Cerebellar cortex (tissue), 1 donor: ENCODE results near the gene SCIN.

ENCODE experiments used
- DNase-seq: peaks from one replicate; pipeline ENCODE4 v3.0.0-alpha.2; 2015; ENCODE audit warnings: low spot score

SCIN gene

DNA sequence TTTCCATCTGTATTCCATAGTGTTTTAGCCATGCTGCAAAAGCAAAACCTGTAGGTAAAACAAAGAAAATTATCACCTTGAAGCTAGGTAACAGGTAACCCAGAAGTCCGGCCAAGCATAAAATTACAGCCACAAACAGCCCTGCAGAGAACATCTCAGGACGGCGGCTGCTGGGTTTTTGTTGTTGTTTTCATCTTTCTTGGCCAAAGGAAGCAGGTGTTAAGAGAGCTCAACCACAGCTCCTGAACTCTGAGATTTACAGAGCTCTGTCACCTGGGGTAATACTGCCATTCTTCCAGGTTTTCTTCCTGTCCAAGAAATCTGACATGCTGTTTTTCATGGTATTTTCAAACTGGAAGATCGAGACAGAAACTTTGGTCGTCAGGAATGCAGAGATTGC is 847 bp upstream of the SCIN start:
- no peak for DNase-seq

DNA sequence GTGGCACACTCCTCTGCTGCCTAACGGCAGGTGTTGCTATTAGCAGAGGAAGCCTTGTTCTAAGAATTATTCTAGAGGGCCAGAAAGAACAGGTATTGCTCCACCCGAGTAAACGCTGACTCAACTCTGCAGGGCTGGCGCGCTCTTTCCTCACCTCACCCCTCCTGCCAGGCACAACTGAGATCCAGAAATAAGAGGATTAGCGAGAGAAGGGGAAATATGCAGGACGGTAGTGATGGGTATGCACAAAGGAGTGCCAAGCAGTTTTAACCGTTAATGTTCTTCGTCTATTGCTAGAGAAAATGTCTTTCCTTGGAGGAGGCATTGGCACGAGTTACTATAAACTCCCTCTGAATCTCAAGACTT is 369 bp upstream of the SCIN start:
- no peak for DNase-seq

DNA sequence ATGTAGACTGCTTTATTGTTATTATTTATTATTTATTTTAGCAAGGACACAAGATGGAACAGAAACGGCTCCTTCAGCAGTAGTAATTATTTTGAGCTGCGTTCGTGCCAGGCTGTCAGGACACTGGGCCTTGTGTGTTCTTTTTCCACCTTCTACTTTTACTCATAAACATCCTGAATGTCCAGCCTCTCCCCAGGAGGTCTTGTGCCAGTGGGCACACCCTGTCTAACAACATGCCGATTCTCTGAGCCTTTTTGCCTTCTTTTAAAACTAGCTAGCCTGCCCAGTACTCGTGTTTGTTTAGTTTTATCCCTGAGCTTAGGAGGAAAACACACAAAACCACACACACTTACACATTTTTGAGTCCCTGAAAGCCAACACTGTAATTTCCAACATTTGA is 1.2 kb downstream of the SCIN start:
- DNase-seq, result no peak

DNA sequence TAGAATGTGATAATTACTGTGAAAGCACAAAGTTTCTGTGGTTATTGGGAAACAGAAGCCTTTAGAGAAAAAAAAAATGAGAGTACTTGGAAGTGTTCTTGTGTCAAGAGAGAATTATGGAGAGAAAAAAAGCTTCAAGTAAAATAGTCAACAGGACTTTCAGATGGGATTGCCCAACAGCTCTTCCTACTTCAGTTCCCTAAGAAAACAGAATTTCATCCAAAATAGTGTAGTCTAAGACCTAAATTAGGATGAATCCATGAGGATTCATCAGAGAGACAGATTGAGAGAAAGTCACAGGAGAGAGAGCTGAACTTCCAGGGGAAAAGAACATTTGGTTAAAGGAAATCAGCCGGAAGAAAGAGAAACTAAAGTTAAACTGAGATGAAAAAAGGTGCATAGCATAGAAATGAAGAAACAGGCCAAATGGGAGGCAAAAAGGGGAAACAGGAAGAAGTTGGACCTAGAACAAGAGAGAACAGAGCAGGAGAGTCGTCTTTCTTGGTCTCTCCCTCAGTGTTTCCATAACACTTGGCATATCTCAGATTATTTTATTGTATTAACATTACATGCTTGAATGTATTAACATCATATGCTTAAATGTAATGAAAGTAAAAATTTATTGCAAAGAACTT is 2.5 kb downstream of the SCIN start:
- no peak for DNase-seq

DNA sequence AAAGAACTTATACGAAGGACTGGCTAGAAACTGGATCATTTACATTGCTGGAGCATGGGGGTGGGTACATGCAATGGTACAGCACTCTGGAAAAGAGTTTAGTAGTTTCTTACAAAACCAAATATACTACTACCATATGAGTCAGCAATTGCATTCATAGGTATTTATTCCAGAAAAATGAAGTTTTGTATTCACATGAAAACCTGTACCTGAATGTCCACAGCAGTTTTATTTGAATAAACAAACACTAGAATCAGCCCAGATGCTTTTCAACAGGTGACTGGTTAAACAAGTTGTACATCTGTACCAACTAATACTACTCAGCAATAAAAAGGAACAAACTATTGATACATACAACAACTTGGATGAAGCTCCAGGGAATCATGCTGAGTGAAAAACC is 3.4 kb downstream of the SCIN start:
- no peak for DNase-seq

DNA sequence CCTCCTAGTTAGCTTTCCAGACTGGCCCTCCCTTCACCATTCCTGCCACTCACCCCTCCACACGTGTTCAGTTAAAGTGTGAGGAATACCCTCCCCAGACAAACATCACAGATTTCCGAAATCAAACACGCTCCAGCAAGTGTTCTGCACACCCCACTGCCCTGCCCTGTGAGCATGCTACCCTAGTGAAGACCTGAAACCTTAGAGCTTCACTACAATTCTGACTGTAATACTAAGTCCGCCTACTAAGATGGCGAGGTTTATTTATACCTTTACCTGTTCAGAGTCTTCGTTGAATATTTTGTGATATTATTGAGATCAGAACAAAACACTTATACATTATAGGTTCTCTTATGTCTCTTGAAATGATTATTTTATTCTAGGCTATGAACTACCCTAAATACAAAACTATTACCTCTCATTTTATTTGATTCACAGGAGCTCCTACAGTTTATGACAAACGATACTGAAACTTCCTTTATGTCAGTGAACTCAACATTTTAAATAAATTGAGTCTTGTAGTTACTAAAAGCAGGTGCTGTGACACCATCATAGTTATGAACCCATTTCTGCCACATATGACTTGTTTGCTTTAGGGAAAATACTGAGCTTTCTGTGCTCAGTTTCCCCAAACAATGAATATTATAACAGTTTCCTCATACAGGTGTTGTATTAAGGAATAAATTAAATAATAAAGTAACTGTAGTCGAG is 8.6 kb downstream of the SCIN start:
- no peak for DNase-seq

DNA sequence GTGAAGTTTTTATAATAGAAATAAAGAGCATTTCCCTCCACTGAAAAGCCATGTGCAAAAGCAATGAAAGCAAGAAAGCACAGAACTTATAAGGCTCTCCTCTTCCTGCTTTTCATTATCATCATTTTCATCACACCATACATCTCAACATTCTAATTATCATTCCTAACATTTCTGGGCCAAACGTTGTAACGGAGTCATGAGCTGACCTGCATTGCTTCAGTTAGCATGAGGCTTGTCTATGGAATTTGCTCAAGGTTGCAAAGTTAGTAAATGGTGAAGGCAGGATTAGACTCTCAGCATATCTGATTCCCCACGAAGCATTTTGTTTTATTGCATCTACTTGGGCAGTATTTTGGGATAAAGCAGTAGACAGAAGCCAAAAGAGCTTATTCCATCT is 11.4 kb downstream of the SCIN start:
- DNase-seq, result no peak

DNA sequence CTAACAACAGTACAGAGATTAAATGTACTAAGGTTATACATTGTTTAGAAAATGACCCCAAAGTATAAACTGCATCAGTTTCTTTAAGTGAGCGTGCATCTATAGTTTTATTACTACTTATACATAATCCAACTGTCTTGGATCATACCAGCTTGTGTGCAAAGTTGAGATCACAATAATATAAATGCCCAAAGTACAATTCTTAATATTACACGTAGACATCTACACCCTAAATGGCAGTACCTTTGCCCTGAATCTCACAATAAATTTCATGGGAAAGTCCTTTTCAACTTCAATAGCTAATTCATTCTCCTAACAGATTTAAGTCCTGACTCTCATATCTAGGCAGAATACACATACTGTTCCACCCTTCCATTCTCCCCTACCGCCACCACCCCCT is 11.8 kb downstream of the SCIN start:
- no peak for DNase-seq

DNA sequence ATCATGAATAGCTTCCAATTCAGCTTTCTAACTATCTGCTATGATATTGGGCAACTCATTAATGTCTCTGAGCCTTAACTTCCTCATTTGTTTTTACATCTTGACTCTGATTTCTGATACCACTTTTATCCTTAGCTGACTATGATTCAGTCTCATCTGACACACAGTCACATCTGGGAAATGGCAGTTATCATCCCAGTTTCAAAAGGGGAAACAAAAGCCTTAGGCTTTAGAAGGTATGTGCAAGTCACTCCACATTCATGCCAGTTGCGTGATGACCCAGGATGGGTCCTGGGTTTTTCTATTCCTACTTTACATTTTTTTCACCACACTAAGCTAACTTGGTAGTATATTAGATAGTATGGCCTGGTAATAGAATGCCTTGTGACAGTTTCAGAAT is 12.7 kb downstream of the SCIN start:
- no peak for DNase-seq

DNA sequence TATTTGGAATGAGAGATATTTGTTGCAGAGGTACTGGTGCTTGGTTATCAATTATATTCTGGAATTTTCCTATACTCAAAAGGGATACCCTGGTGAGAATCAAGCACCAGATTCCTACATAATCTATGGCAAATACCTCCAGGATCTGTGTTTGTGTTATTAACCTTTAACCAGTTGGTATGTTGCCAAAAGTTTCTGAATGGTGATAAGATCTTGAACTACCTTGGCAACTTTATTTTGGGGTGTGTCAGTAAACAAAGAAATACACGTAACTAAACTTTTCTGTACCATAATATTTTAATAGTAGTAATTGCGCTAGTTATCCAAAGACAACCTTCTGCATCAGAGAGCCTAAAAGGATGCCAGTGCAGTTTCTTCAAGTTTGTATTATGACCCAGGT is 13.4 kb downstream of the SCIN start:
- DNase-seq, result no peak

DNA sequence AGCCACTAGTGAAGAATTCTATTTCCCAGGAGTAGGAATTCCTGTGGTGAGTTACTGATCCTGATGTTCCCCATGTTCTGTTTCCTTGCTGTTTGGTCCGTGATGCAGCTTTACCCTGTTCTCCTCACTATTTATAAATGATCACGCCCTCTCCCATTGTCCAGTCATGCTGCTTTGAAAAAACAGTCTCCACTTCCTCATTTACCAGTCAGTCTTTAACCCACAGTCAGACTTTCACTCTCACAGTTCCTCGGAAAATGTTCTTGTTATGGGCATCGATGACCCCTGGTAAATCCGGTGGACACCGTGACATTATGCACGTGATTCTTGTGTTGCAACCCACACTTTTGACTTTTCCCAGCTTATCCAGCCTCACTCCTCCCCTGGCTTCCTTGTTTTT is 14.4 kb downstream of the SCIN start:
- DNase-seq, result no peak

DNA sequence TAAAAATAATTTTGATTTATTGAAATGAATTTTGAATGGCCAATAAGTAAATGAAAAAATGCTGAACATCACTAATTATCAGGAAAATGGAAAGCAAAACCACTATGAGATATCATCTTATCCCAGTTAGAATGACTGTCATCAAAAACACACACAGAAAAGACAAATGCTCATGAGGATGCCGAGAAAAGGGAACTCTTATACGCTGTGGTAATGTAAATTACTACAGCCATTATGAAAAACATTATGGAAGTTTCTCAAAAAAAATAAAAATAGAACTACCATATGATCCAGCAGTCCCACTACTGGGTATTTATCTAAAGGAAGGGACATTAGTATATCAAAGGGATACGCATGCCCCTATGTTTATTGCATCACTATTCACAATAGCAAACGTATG is 15.8 kb downstream of the SCIN start:
- no peak for DNase-seq

DNA sequence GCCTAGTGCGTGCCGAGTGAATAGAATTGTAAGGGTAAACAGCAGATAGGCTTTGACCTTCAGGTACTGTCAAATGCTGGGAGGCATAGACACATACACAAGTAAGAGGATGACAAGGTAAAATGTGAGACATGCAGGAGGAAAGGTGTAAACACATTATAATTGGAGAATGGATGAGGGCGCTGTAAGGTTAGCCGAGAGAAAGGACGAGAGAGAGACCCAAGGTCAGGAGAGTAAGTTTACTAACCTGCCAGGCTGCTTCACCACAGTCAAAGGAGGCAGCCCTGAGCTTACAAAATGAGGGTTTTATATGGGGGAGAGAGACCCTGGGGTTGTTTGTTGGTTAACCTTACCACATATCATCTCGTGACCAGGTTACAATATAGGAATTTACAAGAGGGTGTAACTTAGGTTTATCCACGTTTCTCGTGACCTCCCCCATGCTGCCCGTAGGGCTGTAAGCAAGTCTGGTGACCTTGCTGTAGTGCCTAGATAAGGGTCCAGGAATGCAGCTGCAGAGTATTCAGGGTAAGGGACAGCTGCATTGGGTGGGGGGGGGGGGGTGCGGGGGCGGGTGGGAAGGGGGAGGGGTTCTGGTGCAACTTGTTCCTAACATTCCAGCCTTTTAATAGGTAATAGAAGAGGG is 17.9 kb downstream of the SCIN start:
- DNase-seq, result no peak

DNA sequence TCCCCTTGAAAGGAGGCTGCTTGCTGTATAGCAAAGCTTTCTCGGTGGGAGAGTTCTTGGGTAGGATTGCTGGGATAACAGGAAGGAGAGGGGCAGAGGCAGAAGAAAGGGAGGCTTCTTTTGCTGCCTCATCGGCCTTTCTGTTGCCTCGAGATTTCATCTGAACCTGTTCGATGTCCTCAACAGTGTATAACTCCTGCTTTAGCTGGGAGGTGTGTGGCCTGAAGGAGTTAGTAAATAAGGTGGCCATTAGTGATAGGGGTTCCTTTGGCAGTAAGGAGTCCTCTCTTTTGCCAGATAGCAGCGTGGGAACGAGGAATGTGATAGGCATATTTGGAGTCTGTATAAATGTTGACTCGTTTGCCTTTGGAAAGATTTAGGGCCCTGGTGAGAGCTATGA is 20.0 kb downstream of the SCIN start:
- no peak for DNase-seq

DNA sequence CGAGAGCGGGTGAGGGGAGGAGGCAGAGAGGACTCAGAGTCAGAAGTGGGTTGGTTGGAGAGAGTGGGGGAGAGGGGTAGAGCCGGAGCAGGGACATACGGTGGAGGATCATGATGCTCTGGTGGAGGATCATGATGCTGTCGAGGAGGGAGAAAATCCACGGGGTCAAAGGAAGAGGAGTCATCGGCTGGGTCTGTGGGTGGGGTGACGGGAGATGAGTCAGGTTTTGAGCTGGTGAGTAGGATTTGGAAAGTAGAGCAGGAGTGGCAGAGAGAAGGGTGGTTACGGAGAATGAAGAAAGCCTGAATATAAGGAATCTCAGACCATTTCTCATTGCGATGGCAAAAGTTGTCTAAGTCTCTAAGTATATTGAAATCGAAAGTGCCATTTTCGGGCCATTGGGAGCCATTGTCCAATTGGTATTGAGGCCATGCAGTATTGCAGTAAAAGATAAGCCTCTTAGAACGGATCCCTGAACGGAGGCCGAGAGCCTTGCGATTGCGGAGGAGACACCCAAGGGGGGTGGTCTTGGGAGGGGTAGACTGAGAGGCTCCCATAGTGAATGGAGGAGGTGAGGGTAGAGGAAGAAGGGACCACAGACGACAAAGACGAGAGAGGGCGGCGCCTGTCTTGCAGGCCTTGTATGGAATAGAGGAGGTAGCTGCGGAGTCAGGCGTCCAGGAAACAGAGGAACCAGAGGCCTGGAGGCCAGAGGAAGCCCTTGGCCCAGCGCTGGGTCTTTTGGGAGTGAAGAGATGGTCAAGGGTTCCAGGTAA is 23.8 kb downstream of the SCIN start:
- DNase-seq, result no peak

DNA sequence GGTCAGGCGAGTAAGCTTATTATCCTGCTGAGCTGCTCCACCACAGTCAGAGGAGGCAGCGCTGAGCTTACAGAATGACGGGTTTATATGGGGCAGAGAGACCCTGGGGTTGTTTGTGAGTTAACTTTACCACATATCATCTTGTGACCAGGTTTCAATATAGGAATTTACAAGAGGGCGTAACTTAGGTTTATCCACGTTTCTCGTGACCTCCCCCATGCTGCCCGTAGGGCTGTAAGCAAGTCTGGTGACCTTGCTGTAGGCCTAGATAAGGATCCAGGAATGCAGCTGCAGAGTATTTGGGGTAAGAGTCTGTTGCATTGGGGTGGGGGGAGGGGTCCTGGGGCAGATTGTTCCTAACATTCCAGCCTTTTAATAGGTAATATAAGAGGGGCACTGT is 24.6 kb downstream of the SCIN start:
- no peak for DNase-seq

DNA sequence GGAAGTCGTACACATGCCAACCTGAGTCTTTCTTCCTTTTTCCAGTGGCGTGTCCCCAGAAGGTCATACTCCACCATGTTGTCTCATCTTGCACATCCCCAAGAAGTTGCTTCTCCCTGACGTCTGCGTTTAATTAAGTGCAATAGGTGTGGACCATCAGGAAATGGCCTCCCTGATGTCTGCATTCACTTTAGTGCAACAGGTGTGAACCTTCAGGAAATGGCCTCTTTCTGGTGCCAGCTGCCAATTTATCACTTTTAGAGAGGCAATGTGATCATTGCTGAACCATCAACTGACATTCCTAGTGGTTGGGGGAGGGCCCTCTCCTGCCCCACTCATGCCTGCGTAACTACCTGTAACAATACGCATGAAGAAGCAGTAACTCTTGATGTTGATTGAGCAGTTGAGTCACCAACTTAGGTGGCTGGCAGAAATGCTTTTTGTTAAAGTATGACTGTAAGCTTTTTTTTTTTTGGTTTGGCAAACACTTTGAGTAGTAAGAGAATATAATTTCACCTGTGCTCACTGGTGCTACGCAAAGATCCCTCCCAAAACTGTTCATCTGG is 25.8 kb downstream of the SCIN start:
- no peak for DNase-seq

DNA sequence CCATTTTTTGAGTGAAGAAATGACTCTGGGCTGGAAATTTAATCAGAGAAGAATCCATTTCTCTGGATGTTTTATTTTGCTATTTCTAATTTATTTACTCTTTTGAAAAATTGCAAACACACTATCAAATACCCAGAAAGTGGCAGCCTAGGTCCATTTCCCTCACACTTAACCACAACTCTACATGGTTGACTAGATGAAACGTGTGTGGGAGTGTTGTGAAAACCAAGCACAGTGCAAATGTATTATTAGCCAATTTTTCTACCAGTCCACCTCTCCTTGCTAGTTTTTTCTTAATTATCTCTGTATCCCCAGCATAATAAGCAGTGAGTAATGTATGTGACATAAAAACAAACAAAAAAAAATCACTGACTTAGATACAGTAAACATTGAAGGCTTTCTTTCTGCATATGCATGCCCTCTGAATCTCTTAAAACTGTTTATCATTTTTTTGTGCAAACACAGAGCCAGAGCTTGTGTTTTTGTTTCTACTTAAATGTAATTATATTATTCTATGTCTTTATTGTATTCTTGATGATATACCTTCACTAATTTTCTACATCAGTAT is 30.9 kb downstream of the SCIN start:
- no peak for DNase-seq

DNA sequence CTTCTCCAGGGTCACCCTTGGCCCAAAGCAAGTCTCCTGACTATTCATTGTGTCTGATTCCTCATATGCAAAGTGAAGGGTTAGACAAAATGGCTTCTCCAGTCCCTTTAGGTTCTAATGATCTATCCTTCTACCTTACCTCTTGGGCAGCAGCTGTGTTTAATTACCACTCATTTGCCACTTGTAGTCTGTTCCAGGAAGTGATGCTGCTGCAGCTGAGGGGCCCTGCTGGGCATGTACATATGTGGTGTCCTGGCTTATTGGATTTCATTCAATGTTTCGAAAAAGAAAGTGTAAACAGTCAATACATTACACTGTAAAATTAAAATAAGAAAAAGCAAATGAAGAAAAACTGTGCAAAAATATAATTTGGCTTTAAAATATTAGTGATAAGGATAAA is 36.6 kb downstream of the SCIN start:
- no peak for DNase-seq

DNA sequence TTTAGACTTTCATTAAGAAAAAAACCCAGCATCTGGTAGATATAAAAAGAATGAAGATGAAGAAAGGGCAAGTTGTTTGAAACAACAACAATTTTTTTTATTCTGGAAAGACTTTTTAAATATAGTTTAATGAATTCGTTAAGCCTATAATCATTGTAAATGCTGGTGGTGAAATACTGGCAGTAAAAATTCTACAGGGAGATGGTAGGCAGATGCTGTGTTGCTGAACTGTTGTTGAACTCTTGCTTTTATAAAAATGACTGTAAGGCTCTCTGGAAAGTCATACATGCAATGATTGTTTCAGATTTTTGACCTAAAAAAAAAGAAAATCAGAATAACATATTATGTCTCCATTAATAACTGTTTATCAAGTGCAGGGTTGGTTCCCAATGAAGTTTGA is 39.0 kb downstream of the SCIN start:
- no peak for DNase-seq

DNA sequence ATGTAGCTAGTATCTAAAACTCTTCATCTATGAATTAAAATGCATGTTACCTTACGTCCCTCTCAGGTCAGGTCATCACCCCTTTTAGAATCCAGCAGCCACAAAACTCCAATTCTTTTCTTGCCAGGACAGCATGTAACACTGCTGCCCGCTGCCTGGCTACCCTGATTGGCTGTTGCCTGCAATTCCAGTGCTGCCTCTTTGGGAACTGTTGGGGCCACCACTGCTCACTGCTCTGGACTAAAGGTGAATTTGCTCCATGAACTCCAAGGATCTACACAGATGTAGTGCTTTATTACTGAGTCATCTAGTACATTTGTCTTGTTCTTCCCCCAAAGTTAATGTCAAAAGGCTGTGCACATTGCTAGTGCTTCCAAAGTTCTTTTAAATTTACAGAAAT is 40.4 kb downstream of the SCIN start:
- DNase-seq, result no peak

DNA sequence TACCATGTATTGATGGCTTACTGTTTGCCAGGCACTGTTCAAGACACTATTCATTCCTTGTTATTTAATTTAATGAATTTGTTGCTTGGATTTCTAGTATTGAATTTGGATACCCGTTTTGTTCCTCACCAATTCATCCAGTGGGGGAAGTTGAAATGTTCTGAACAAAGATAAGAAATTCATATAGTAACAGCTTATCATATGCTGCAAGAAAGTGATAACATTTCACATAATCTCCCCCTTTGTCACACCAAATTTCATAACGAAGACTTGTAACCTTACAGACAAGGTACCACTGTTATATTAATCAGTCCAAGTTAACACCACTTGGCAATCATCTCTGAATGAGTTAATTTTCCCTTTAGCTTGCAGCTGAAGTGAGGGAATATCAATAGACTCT is 42.1 kb downstream of the SCIN start:
- DNase-seq, result no peak
